ENCODE measurements around the gene MCU. TPM values are rescaled to one million over a fixed set of nuclear protein-coding genes. Genes with fewer than 3 reads are reported as not detected.

The MCU gene
- total RNA-seq, 1 experiment from 2014 or later = 37.2 TPM

DNA sequence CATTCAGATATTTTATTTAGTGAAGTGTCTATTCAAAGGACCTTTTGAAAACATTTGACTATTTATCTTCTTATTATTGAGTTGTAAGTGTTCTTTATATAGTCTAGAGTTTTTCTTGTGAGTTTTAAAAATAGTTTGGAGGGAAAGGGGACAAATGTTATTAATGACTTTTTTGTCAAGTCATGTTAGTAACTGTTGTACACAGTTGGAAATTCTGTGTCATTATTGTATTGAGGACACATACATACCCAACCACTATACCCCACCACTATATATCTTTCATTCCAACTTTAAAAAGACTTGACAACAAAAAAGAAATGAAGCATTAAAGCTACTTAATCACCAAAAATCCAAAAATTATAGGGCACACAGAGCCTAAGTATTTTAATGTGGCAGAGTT lies 148.4 kb downstream of the MCU start (continued):
- TF ChIP-seq, protein P1, sequence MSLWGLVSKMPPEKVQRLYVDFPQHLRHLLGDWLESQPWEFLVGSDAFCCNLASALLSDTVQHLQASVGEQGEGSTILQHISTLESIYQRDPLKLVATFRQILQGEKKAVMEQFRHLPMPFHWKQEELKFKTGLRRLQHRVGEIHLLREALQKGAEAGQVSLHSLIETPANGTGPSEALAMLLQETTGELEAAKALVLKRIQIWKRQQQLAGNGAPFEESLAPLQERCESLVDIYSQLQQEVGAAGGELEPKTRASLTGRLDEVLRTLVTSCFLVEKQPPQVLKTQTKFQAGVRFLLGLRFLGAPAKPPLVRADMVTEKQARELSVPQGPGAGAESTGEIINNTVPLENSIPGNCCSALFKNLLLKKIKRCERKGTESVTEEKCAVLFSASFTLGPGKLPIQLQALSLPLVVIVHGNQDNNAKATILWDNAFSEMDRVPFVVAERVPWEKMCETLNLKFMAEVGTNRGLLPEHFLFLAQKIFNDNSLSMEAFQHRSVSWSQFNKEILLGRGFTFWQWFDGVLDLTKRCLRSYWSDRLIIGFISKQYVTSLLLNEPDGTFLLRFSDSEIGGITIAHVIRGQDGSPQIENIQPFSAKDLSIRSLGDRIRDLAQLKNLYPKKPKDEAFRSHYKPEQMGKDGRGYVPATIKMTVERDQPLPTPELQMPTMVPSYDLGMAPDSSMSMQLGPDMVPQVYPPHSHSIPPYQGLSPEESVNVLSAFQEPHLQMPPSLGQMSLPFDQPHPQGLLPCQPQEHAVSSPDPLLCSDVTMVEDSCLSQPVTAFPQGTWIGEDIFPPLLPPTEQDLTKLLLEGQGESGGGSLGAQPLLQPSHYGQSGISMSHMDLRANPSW (CRISPR knock-in tag; conservative IDR thresholded peaks at IDR 0.05; ENCODE audit: low read depth) = no peak
- no peak for TF ChIP-seq ETV6 (CRISPR knock-in tag; IDR thresholded peaks at IDR 0.05)

GRCh38 chr10:72841487-72841886 lies 149.5 kb downstream of the MCU start:
- Mint-ChIP-seq H3K4me1 (0 out of 2 replicates have a peak, but pooled peaks cover 2% of the 10 kb centered on the region), H3K27ac (no peak overlapping the region), H3K36me3 (no peaks in the 10 kb centered on the region), H3K4me3 (no peak overlapping the region), H3K27me3 (ENCODE audit: low read depth) (no peaks in the 10 kb centered on the region), H3K9me3 (no peaks in the 10 kb centered on the region)
- ChIA-PET POLR2A (no interaction called here), CTCF (no interaction called here)
- DNase-seq (ENCODE audit: low spot score) = no peak
- no peak for ATAC-seq
- TF ChIP-seq TP53 (CRISPR knock-in tag; IDR thresholded peaks at IDR 0.05) (no peak), USF1 (CRISPR knock-in tag; IDR thresholded peaks at IDR 0.05) (no peak), NR3C1 (CRISPR knock-in tag; conservative IDR thresholded peaks at IDR 0.05; ENCODE audit: low read depth) (no peak)
- TF ChIP-seq, protein P2, sequence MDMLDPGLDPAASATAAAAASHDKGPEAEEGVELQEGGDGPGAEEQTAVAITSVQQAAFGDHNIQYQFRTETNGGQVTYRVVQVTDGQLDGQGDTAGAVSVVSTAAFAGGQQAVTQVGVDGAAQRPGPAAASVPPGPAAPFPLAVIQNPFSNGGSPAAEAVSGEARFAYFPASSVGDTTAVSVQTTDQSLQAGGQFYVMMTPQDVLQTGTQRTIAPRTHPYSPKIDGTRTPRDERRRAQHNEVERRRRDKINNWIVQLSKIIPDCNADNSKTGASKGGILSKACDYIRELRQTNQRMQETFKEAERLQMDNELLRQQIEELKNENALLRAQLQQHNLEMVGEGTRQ (CRISPR knock-in tag; IDR thresholded peaks at IDR 0.05) = no peak

GRCh38 chr10:72842164-72842563 lies 150.2 kb downstream of the MCU start:
- ChIA-PET POLR2A (no interaction called here), CTCF (interaction anchor here (0.6 kb wide), 1 partner anchor 13 kb away, joined by 3 read pairs; no protein-coding TSS in a partner anchor)
- Mint-ChIP-seq H3K27me3 (ENCODE audit: low read depth) (no peaks in the 10 kb centered on the region), H3K36me3 (no peaks in the 10 kb centered on the region), H3K4me3 (no peak overlapping the region), H3K27ac (no peak overlapping the region), H3K9me3 (no peaks in the 10 kb centered on the region), H3K4me1 (0 out of 2 replicates have a peak, but pooled peaks cover 2% of the 10 kb centered on the region)
- ATAC-seq (no peak), DNase-seq (ENCODE audit: low spot score) (no peak)
- TF ChIP-seq NR2C2 (CRISPR knock-in tag; IDR thresholded peaks at IDR 0.05) (no peak), NFATC4 (CRISPR knock-in tag; IDR thresholded peaks at IDR 0.05) (no peak), NFYB (CRISPR knock-in tag; conservative IDR thresholded peaks at IDR 0.05; ENCODE audit: low read depth) (no peak), E2F4 (CRISPR knock-in tag; IDR thresholded peaks at IDR 0.05; ENCODE audit: borderline replicate concordance, low read depth) (no peak), TEAD4 (CRISPR knock-in tag; IDR thresholded peaks at IDR 0.05) (no peak), ZNF423 (CRISPR knock-in tag; IDR thresholded peaks at IDR 0.05) (no peak), NR3C1 (CRISPR knock-in tag; conservative IDR thresholded peaks at IDR 0.05; ENCODE audit: low read depth) (no peak), FOXK1 (CRISPR knock-in tag; IDR thresholded peaks at IDR 0.05) (no peak), OVOL2 (CRISPR knock-in tag; IDR thresholded peaks at IDR 0.05; ENCODE audit: borderline replicate concordance) (no peak), USF1 (CRISPR knock-in tag; IDR thresholded peaks at IDR 0.05) (no peak), IRF2 (CRISPR knock-in tag; IDR thresholded peaks at IDR 0.05; ENCODE audit: borderline replicate concordance, low read depth) (no peak)
- TF ChIP-seq, protein P3, sequence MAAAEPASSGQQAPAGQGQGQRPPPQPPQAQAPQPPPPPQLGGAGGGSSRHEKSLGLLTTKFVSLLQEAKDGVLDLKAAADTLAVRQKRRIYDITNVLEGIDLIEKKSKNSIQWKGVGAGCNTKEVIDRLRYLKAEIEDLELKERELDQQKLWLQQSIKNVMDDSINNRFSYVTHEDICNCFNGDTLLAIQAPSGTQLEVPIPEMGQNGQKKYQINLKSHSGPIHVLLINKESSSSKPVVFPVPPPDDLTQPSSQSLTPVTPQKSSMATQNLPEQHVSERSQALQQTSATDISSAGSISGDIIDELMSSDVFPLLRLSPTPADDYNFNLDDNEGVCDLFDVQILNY (CRISPR knock-in tag; IDR thresholded peaks at IDR 0.05) = no peak
- TF ChIP-seq, protein P2 (CRISPR knock-in tag; IDR thresholded peaks at IDR 0.05) = no peak
